Sigmoid colon (tissue), 7 donors: ENCODE results near the gene BCHE. TPM values are rescaled to one million over a fixed set of nuclear protein-coding genes. Genes with fewer than 3 reads are reported as not detected.

ENCODE experiments used
- DNase-seq: peaks from one replicate; pipeline ENCODE4 v3.0.0-alpha.2; 2019
- H3K27ac ChIP-seq, 4 donors: fragments of 200-600 bp; sonication (generic); one replicate each; pipeline ENCODE4 v1.5.1; 2016 to 2019; ENCODE audit warnings: mild to moderate bottlenecking in 1 of 4
- H3K27me3 ChIP-seq, 3 donors: fragments of 200-600 bp; sonication (generic); one replicate each; pipeline ENCODE4 v1.5.1; 2019; ENCODE audit warnings: mild to moderate bottlenecking in 1 of 3
- H3K36me3 ChIP-seq, 4 donors: fragments of 200-600 bp; sonication (generic); one replicate each; pipeline ENCODE4 v1.5.1; 2016 to 2019
- H3K4me1 ChIP-seq, 4 donors: fragments of 200-600 bp; sonication (generic); one replicate each; pipeline ENCODE4 v1.5.1; 2017 to 2019
- H3K4me3 ChIP-seq, 4 donors: fragments of 200-600 bp; sonication (generic); one replicate each; pipeline ENCODE4 v1.5.1; 2017 to 2019; ENCODE audit warnings: mild to moderate bottlenecking in 2 of 4, moderate library complexity in 1 of 4
- H3K9me3 ChIP-seq, 4 donors: fragments of 200-600 bp in 3 of 4; sonication (generic) in 3 of 4; one replicate each; pipeline versions ENCODE4 v1.5.1 to v1.6.1; 2013 to 2019
- CTCF ChIP-seq, 4 experiments: fragments of 450-650 bp in 3 of 4; fragments of 200-600 bp in 1 of 4; IDR thresholded peaks; one replicate each; pipeline ENCODE4 v1.5.1; 2016 to 2019; ENCODE audit warnings: antibody characterized with exemption in 4 of 4, mild to moderate bottlenecking in 3 of 4, moderate library complexity in 2 of 4
- EP300 ChIP-seq, 4 donors: sonication (generic); formaldehyde crosslinking; IDR thresholded peaks; one replicate each; pipeline ENCODE4 v1.6.1; 2017; ENCODE audit warnings: antibody characterized with exemption in 4 of 4
- POLR2A ChIP-seq, 2 donors: fragments of 450-650 bp; IDR thresholded peaks; one replicate each; pipeline ENCODE4 v1.6.1; 2016; ENCODE audit warnings: antibody characterized with exemption in 2 of 2, mild to moderate bottlenecking in 2 of 2, moderate library complexity in 2 of 2
- POLR2AphosphoS5 ChIP-seq, 4 donors: sonication (generic); formaldehyde crosslinking; IDR thresholded peaks; one replicate each; pipeline ENCODE4 v1.6.1; 2017; ENCODE audit warnings: antibody characterized with exemption in 4 of 4
- WGBS, 2 donors: extraction: QIAGEN DNeasy Blood & Tissue Kit; methylation state at CpG; one replicate each; pipeline ENCODE4 v1.1.7; 2013; 5-methylcytosine and 5-hydroxymethylcytosine counted together
- intact Hi-C: fragments of 100-400 bp; cut with DNase I; formaldehyde crosslinking; loops from one replicate; pipeline ENCODE4 v1.15.1; 2023
- polyA plus RNA-seq, 3 donors: library from polyadenylated mRNA; stranded (reverse); fragments of 200-250 nt; gene quantifications; one replicate each; pipeline ENCODE4 v1.2.3, GENCODE V29; 2013
- total RNA-seq, 4 donors: library from RNA; depleted of rRNA; stranded (reverse); fragments of >200 nt; gene quantifications; one replicate each; pipeline ENCODE4 v1.1.0, GENCODE V29; 2016
- donor health status: healthy with polysubstance abuse.
- donor health status: Bipolar disorder and iron deficiency.
- donor health status: healthy.

The BCHE gene
- total and polyA plus RNA-seq, 7 donors, result 0.23 to 88.1 (median 34.9) TPM

GRCh38 chr3:165778456-165778855 lies 58.8 kb downstream of the BCHE start:
- Histone ChIP-seq H3K27ac (no peak overlapping the region), H3K9me3 (no peaks in the 10 kb centered on the region), H3K36me3 (no peaks in the 10 kb centered on the region), H3K4me3 (no peak overlapping the region), H3K4me1 (peaks cover 0 to 4% (median 0%) of the 10 kb centered on the region in 4 donors), H3K27me3 (no peaks in the 10 kb centered on the region)
- intact Hi-C loops, result no loop called here
- DNase-seq, result no peak
- no peak for TF ChIP-seq EP300 (IDR thresholded peaks at IDR 0.05)
- TF ChIP-seq POLR2A (IDR thresholded peaks at IDR 0.05), result no peak
- no peak for TF ChIP-seq CTCF (IDR thresholded peaks at IDR 0.05)
- no peak for TF ChIP-seq POLR2AphosphoS5 (IDR thresholded peaks at IDR 0.05)

DNA sequence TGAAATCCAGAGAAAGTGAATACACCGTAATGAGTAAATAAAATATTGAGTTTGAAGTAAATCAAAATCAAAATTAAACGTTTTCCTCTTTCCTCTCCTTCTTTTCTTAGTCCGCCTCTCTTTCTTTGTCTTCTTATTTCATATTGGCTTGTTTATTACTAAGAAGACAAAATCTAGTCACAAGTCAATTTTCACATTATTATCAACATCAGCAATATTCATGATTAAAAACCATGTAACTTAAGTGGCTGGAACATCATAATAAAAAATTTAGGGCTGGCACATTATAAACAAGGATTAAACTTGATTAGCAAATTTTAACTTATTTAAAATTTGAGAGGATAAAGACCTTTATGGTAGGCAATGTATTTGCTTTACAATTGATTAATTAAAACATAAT lies 61.4 kb downstream of the BCHE start:
- TF ChIP-seq CTCF (IDR thresholded peaks at IDR 0.05) (no peak), POLR2A (IDR thresholded peaks at IDR 0.05) (no peak), EP300 (IDR thresholded peaks at IDR 0.05) (no peak), POLR2AphosphoS5 (IDR thresholded peaks at IDR 0.05) (no peak)
- intact Hi-C loops, result no loop called here
- Histone ChIP-seq H3K27me3 (no peaks in the 10 kb centered on the region), H3K4me1 (peaks cover 0 to 4% (median 0%) of the 10 kb centered on the region in 4 donors), H3K27ac (no peak overlapping the region), H3K4me3 (no peak overlapping the region), H3K9me3 (no peaks in the 10 kb centered on the region), H3K36me3 (no peaks in the 10 kb centered on the region)
- no peak for DNase-seq
- WGBS, 2 donors, result 66 to 86% methylated on average over 3 of the region's 3 CpGs

DNA sequence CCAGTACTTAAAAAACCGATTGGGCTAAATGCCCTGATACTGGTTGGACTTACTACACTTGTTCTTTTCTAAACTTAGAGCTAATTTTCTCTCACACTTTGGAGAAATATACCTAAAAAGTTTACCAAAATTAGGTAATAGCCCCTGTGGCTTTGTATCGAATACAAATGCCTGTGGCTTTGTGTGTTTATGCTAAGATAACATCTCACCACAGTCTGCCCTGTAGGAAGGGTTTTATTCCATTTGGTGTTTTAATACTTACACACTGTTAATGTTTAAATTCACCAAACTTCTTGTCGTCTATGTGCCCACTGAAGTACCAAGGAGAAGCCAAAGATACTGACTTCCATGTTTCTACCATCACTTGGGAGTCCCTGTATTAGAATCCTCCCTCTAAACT lies 66.4 kb downstream of the BCHE start:
- WGBS, 2 donors, result 57 to 67% methylated on average over 3 of the region's 3 CpGs
- peaks cover 0 to 4% (median 0%) of the 10 kb centered on the region in 4 donors for H3K9me3 ChIP-seq
- intact Hi-C loops, result no loop called here
- TF ChIP-seq EP300 (IDR thresholded peaks at IDR 0.05) (no peak), POLR2A (IDR thresholded peaks at IDR 0.05) (no peak), POLR2AphosphoS5 (IDR thresholded peaks at IDR 0.05) (no peak), CTCF (IDR thresholded peaks at IDR 0.05) (no peak)
- H3K4me3 ChIP-seq, result no peak overlapping the region
- no peak for DNase-seq
- no peak overlapping the region for H3K27ac ChIP-seq
- no peaks in the 10 kb centered on the region for H3K4me1 ChIP-seq
- no peaks in the 10 kb centered on the region for H3K27me3 ChIP-seq
- no peaks in the 10 kb centered on the region for H3K36me3 ChIP-seq

DNA sequence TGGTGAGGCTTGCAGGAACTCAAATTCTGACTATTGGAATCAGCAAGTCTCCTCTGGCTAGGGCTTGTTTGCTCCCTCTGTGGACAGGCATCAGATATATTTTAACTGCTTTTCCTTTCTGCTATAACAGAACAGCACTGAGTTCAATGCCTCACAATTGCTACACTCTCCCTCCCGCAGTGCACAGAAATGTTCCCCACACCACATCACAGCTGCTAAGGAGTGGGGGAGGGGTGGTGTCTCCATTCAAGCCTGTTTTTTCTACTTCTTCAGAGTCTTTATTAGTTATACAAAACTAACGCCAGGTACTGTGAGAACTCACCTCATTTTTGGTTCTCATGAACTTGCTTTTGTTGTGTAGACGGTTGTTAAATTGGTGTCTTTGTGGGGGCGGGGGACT lies 68.5 kb downstream of the BCHE start:
- intact Hi-C loops, result no loop called here
- Histone ChIP-seq H3K4me3 (no peak overlapping the region), H3K27ac (no peak overlapping the region), H3K9me3 (peaks cover 0 to 4% (median 0%) of the 10 kb centered on the region in 4 donors), H3K4me1 (no peaks in the 10 kb centered on the region), H3K27me3 (no peaks in the 10 kb centered on the region), H3K36me3 (no peaks in the 10 kb centered on the region)
- 81 to 86% methylated on average over 4 of the region's 4 CpGs for WGBS, 2 donors
- TF ChIP-seq POLR2AphosphoS5 (IDR thresholded peaks at IDR 0.05) (no peak), EP300 (IDR thresholded peaks at IDR 0.05) (no peak), CTCF (IDR thresholded peaks at IDR 0.05) (no peak), POLR2A (IDR thresholded peaks at IDR 0.05) (no peak)
- no peak for DNase-seq

- Histone ChIP-seq H3K36me3 (no peaks in the 10 kb centered on the region), H3K9me3 (peaks cover 0 to 5% (median 0%) of the 10 kb centered on the region in 4 donors), H3K4me1 (peaks cover 0 to 8% (median 0%) of the 10 kb centered on the region in 4 donors), H3K27me3 (no peaks in the 10 kb centered on the region), H3K27ac (no peak overlapping the region), H3K4me3 (no peak overlapping the region)
- TF ChIP-seq POLR2A (IDR thresholded peaks at IDR 0.05) (no peak), EP300 (IDR thresholded peaks at IDR 0.05) (no peak), POLR2AphosphoS5 (IDR thresholded peaks at IDR 0.05) (no peak), CTCF (IDR thresholded peaks at IDR 0.05) (no peak)
- DNase-seq, result no peak
- intact Hi-C loops, result no loop called here
- WGBS, 2 donors, result 73 to 86% methylated on average over 3 of the region's 3 CpGs
Measured at GRCh38 chr3:165759041-165759440, 78.2 kb downstream of the BCHE start.
